Neural progenitor cell (in vitro differentiated cells): ENCODE data around the gene ADO. TPM values are rescaled to one million over a fixed set of nuclear protein-coding genes. Genes with fewer than 3 reads are reported as not detected.

Experiments
- DNase-seq: peaks from one replicate; pipeline ENCODE4 v3.0.0-alpha.2; 2016; ENCODE audit warnings: low spot score
- H2AFZ ChIP-seq: fragments of 200-600 bp; sonication (generic); replicated peaks from 2 replicates; pipeline ENCODE4 v1.6.1; 2016; ENCODE audit warnings: antibody characterized with exemption
- H3F3A ChIP-seq: fragments of 200-600 bp; sonication (generic); 2 replicates; pipeline ENCODE4 v1.6.1; 2016; ENCODE audit warnings: antibody characterized with exemption, low read depth
- H3K27ac ChIP-seq: fragments of 200-600 bp; sonication (generic); 2 replicates; pipeline ENCODE4 v1.5.1; 2016; ENCODE audit warnings: mild to moderate bottlenecking
- H3K27me3 ChIP-seq: fragments of 200-600 bp; sonication (generic); 2 replicates; pipeline ENCODE4 v1.6.1; 2016; ENCODE audit warnings: mild to moderate bottlenecking, moderate library complexity
- H3K36me3 ChIP-seq: fragments of 200-600 bp; sonication (generic); 2 replicates; pipeline ENCODE4 v1.5.1; 2016
- H3K4me1 ChIP-seq: fragments of 200-600 bp; sonication (generic); 2 replicates; pipeline ENCODE4 v1.6.1; 2016; ENCODE audit warnings: mixed run types
- H3K4me2 ChIP-seq: fragments of 200-600 bp; sonication (generic); 2 replicates; pipeline ENCODE4 v1.6.1; 2016
- H3K4me3 ChIP-seq: fragments of 200-600 bp; sonication (generic); 2 replicates; pipeline ENCODE4 v1.5.1; 2016
- H3K79me2 ChIP-seq: fragments of 200-600 bp; sonication (generic); 2 replicates; pipeline ENCODE4 v1.6.1; 2016; ENCODE audit warnings: low read depth
- H3K9ac ChIP-seq: fragments of 200-600 bp; sonication (generic); 2 replicates; pipeline ENCODE4 v1.6.1; 2016
- H3K9me3 ChIP-seq: fragments of 200-600 bp; sonication (generic); 2 replicates; pipeline ENCODE4 v1.5.1; 2016; ENCODE audit warnings: low read depth
- H4K20me1 ChIP-seq: fragments of 200-600 bp; sonication (generic); 2 replicates; pipeline ENCODE4 v1.6.1; 2016; ENCODE audit warnings: low read depth
- H3K27ac Mint-ChIP-seq: 3 replicates; pipeline ENCODE4 v1.8.0; 2021; ENCODE audit warnings: mixed read lengths
- H3K27me3 Mint-ChIP-seq: 2 replicates; pipeline ENCODE4 v1.8.0; 2022; ENCODE audit warnings: low read depth, mild to moderate bottlenecking, inconsistent platforms, moderate library complexity, mixed read lengths; ENCODE audit not compliant: insufficient read depth
- H3K36me3 Mint-ChIP-seq: 3 replicates; pipeline ENCODE4 v1.8.0; 2021; ENCODE audit warnings: mixed read lengths
- H3K4me1 Mint-ChIP-seq: 3 replicates; pipeline ENCODE4 v1.8.0; 2021; ENCODE audit warnings: mixed read lengths
- H3K4me3 Mint-ChIP-seq: 3 replicates; pipeline ENCODE4 v1.8.0; 2021; ENCODE audit warnings: mild to moderate bottlenecking, moderate library complexity, mixed read lengths
- H3K9me3 Mint-ChIP-seq: 3 replicates; pipeline ENCODE4 v1.8.0; 2020; ENCODE audit warnings: mixed read lengths
- EZH2 ChIP-seq: fragments of 200-600 bp; sonication (generic); IDR thresholded peaks from 2 replicates; pipeline ENCODE4 v1.6.1; 2017; ENCODE audit warnings: antibody characterized with exemption, mild to moderate bottlenecking, moderate library complexity
- EZH2phosphoT487 ChIP-seq: fragments of 200-600 bp; sonication (generic); IDR thresholded peaks from 2 replicates; pipeline ENCODE4 v1.6.1; 2017; ENCODE audit warnings: antibody characterized with exemption
- total RNA-seq: library from RNA; depleted of rRNA; stranded (reverse); fragments of >200 nt; gene quantifications from 2 replicates; pipeline ENCODE4 v1.2.3, GENCODE V29; 2015; ENCODE audit warnings: low replicate concordance
- TF ChIP-seq, protein P1 (sequence below): fragments of 200-600 bp; sonication (generic); IDR thresholded peaks from 2 replicates; pipeline ENCODE4 v1.5.1; 2017; ENCODE audit warnings: antibody characterized with exemption, mild to moderate bottlenecking

The ADO gene
- total RNA-seq, 1 donor from 2014 or later = 28.1 TPM

DNA sequence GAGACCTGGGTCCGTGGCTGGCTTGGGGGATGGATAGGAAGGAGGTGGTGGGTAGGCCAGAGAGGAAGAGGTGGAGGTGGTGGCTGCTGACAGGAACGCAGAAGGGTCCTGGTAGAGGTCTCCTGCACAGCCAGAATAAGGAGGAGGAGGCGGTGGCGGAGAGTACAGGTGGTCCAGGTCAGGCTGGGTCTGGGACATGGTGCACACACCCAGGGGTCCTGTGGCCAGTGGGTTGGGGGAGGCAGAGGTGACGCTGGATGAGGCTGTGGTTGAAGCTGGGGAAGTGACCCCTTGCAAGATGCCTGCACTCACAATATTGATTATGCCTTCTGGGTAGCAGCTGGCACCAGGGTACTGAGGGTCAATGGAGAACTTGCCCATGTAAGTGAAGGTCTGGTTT lies 9.5 kb downstream of the ADO start:
- H3K9ac ChIP-seq = no peak overlapping the region
- no peaks in the 10 kb centered on the region for H3K9me3 ChIP-seq
- no peak for TF ChIP-seq EZH2
- TF ChIP-seq EZH2phosphoT487 = no peak
- TF ChIP-seq, protein P1, sequence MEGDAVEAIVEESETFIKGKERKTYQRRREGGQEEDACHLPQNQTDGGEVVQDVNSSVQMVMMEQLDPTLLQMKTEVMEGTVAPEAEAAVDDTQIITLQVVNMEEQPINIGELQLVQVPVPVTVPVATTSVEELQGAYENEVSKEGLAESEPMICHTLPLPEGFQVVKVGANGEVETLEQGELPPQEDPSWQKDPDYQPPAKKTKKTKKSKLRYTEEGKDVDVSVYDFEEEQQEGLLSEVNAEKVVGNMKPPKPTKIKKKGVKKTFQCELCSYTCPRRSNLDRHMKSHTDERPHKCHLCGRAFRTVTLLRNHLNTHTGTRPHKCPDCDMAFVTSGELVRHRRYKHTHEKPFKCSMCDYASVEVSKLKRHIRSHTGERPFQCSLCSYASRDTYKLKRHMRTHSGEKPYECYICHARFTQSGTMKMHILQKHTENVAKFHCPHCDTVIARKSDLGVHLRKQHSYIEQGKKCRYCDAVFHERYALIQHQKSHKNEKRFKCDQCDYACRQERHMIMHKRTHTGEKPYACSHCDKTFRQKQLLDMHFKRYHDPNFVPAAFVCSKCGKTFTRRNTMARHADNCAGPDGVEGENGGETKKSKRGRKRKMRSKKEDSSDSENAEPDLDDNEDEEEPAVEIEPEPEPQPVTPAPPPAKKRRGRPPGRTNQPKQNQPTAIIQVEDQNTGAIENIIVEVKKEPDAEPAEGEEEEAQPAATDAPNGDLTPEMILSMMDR = no peak
- H3K4me1 ChIP-seq = peaks cover 18% of the 10 kb centered on the region
- Mint-ChIP-seq H3K9me3 (peaks cover 5% of the 10 kb centered on the region), H3K27me3 (peaks cover 35% of the 10 kb centered on the region), H3K4me1 (peaks cover 27% of the 10 kb centered on the region), H3K27ac (no peak overlapping the region), H3K4me3 (peak overlapping the region; percentile 95), H3K36me3 (peaks cover 6% of the 10 kb centered on the region)
- H3K27me3 ChIP-seq = peaks cover 75% of the 10 kb centered on the region
- H3F3A ChIP-seq = peaks cover 15% of the 10 kb centered on the region
- no peak overlapping the region for H3K4me3 ChIP-seq
- H3K36me3 ChIP-seq = no peaks in the 10 kb centered on the region
- H3K4me2 ChIP-seq = no peak overlapping the region
- peaks cover 50% of the 10 kb centered on the region for H4K20me1 ChIP-seq
- no peak for DNase-seq
- no peak overlapping the region for H3K27ac ChIP-seq
- H3K79me2 ChIP-seq = peaks cover 8% of the 10 kb centered on the region
- no peak overlapping the region for H2AFZ ChIP-seq

DNA sequence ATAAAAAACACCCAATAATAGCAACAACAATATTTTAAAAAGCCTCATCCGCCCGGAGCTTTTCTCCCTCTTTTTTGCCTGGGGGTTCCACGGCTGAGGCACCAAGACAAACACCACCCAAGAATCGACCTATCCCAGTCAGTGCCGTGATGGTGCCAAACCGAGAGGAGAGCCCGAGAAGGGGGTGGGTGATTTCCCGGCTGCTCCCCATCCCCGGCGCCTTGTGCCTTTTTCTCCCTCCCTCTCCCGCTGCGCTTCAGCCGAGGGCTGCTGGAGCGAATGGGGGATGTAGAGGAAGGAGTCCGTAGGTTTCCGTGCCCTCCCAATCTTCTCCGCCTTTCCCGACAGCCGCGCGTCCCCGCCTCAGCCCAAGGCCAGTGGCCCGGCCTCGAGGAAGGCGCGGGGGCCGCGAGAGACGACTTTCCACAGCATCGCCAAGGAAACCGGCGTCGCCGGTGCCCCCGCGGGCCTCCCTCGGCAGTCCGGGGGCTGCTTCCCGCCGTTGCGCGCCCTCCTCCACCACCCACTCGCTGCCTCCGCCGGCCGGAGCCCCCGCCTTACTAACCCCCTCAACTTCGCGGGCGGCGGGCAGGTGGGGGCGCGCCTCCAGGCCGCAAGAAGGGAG lies 10.3 kb downstream of the ADO start:
- Histone ChIP-seq H3K4me1 (peaks cover 22% of the 10 kb centered on the region), H3K4me2 (peak overlapping the region; percentile 88), H3K79me2 (no peaks in the 10 kb centered on the region), H3K27ac (no peak overlapping the region), H2AFZ (peak overlapping the region; percentile 38), H3K36me3 (no peaks in the 10 kb centered on the region), H3F3A (peaks cover 15% of the 10 kb centered on the region), H3K9ac (no peak overlapping the region), H3K4me3 (peak overlapping the region; percentile 87), H4K20me1 (peaks cover 41% of the 10 kb centered on the region), H3K27me3 (peaks cover 84% of the 10 kb centered on the region), H3K9me3 (no peaks in the 10 kb centered on the region)
- TF ChIP-seq EZH2 (no peak), EZH2phosphoT487 (no peak)
- TF ChIP-seq, protein P1 = no peak
- H3K4me3 Mint-ChIP-seq = peak overlapping the region; percentile 95
- peaks cover 6% of the 10 kb centered on the region for H3K36me3 Mint-ChIP-seq
- H3K4me1 Mint-ChIP-seq = peaks cover 29% of the 10 kb centered on the region
- peaks cover 5% of the 10 kb centered on the region for H3K9me3 Mint-ChIP-seq
- H3K27me3 Mint-ChIP-seq = peaks cover 43% of the 10 kb centered on the region
- DNase-seq = peak; percentile 48
- no peak overlapping the region for H3K27ac Mint-ChIP-seq

DNA sequence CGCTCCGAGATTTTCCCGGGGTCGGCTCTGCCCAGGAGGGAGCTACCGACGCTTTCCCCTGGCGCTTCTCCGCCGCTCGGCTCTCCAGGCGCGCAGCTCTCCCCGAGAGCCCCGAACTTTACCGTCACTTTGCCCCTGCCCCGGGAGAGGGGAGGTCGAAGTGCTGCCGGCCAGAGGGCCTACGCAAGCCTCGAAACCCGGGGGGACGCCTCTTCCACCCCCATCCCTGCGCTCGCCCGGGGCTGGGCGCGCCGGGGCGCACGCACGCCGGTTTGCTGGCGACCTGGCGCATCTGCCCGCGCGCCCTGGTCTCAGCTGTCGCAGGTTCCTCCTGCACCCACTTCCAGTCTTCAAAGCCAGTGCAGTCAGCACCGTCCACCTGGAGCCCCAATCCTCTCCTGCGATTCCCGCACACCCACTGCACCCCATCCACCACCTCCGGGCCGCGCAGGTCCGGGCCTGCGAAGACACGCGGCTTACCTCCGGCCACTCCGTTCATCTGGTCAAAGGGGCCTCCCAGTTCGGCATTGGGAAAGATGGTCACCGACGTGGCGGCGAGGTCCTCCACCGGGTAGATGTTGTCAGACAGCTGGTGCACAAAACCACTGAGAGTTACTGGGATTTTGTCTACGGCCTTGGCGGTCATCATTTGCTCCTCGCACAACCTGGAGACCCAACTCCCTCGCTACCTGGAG lies 11.0 kb downstream of the ADO start:
- no peaks in the 10 kb centered on the region for H3K79me2 ChIP-seq
- Mint-ChIP-seq H3K36me3 (peaks cover 6% of the 10 kb centered on the region), H3K9me3 (peaks cover 5% of the 10 kb centered on the region), H3K4me3 (peak overlapping the region; percentile 95), H3K27me3 (peaks cover 48% of the 10 kb centered on the region), H3K4me1 (peaks cover 29% of the 10 kb centered on the region), H3K27ac (peak overlapping the region; percentile 78)
- H3K9me3 ChIP-seq = no peaks in the 10 kb centered on the region
- peaks cover 22% of the 10 kb centered on the region for H3K4me1 ChIP-seq
- peak overlapping the region; percentile 88 for H3K4me2 ChIP-seq
- H3K27me3 ChIP-seq = peaks cover 90% of the 10 kb centered on the region
- H3K4me3 ChIP-seq = peak overlapping the region; percentile 87
- H3K36me3 ChIP-seq = no peaks in the 10 kb centered on the region
- H4K20me1 ChIP-seq = peaks cover 38% of the 10 kb centered on the region
- peaks cover 15% of the 10 kb centered on the region for H3F3A ChIP-seq
- no peak overlapping the region for H3K9ac ChIP-seq
- TF ChIP-seq EZH2 = peak; percentile 99
- peak; percentile 91 for TF ChIP-seq EZH2phosphoT487
- TF ChIP-seq, protein P1 = no peak
- DNase-seq = peak; percentile 50
- H2AFZ ChIP-seq = peak overlapping the region; percentile 38
- no peak overlapping the region for H3K27ac ChIP-seq
